ENCODE data around the gene CAMTA2.

Gene CAMTA2

GRCh38 chr17:4947010-4947410 is 40.5 kb downstream of the CAMTA2 start:
- no peak for DNase-seq (ENCODE audit: low read depth in 2 of 2)

- no peak for DNase-seq (ENCODE audit: low read depth in 2 of 2)
These were observed 41.0 kb downstream of the CAMTA2 start for GRCh38 chr17:4946312-4946976.

- DNase-seq (ENCODE audit: low read depth in 2 of 2), result no peak
These were observed 41.6 kb downstream of the CAMTA2 start for GRCh38 chr17:4945944-4946280.

- DNase-seq (ENCODE audit: low read depth in 2 of 2), result peak; percentile 76 to 79
These were observed 42.1 kb downstream of the CAMTA2 start for GRCh38 chr17:4945176-4945943.

- no peak for DNase-seq (ENCODE audit: low read depth in 2 of 2)
These were observed 42.8 kb downstream of the CAMTA2 start for GRCh38 chr17:4944554-4945175.

GRCh38 chr17:4944163-4944553 is 43.3 kb downstream of the CAMTA2 start:
- peak in 1 of 2 donors; percentile 39 for DNase-seq (ENCODE audit: low read depth in 2 of 2)

- DNase-seq (ENCODE audit: low read depth in 2 of 2), result no peak
These were observed 44.5 kb downstream of the CAMTA2 start for GRCh38 chr17:4942760-4943508.

- no peak for DNase-seq (ENCODE audit: low read depth in 2 of 2)
These were observed 46.2 kb downstream of the CAMTA2 start for GRCh38 chr17:4941319-4941610.

GRCh38 chr17:4940555-4941318 is 46.7 kb downstream of the CAMTA2 start:
- peak in 1 of 2 donors; percentile 35 for DNase-seq (ENCODE audit: low read depth in 2 of 2)

GRCh38 chr17:4939796-4940554 is 47.5 kb downstream of the CAMTA2 start, which contains the start of the genes RNF167 and SLC25A11:
TSS of gene RNF167 (plus strand) at chr17:4940268. CDS start at chr17:4940910, 642 bp downstream.
TSS of gene SLC25A11 (minus strand) at chr17:4940046. CDS start at chr17:4939910, 136 bp downstream.
- peak; percentile 92 to 95 for DNase-seq (ENCODE audit: low read depth in 2 of 2)

GRCh38 chr17:4939546-4939795 is 48.0 kb downstream of the CAMTA2 start:
- DNase-seq (ENCODE audit: low read depth in 2 of 2), result no peak

GRCh38 chr17:4938688-4939545 is 48.6 kb downstream of the CAMTA2 start:
- DNase-seq (ENCODE audit: low read depth in 2 of 2), result no peak

GRCh38 chr17:4938069-4938491 is 49.4 kb downstream of the CAMTA2 start:
- DNase-seq (ENCODE audit: low read depth in 2 of 2), result no peak

GRCh38 chr17:4937553-4937952 is 49.9 kb downstream of the CAMTA2 start:
- DNase-seq (ENCODE audit: low read depth in 2 of 2), result no peak

- no peak for DNase-seq (ENCODE audit: low read depth in 2 of 2)
These were observed 51.0 kb downstream of the CAMTA2 start for GRCh38 chr17:4936436-4936835.

- DNase-seq (ENCODE audit: low read depth in 2 of 2), result no peak
These were observed 51.8 kb downstream of the CAMTA2 start for GRCh38 chr17:4935650-4936049.

- DNase-seq (ENCODE audit: low read depth in 2 of 2), result no peak
These were observed 53.1 kb downstream of the CAMTA2 start for GRCh38 chr17:4934173-4934979.

GRCh38 chr17:4933646-4934045 is 53.8 kb downstream of the CAMTA2 start:
- DNase-seq (ENCODE audit: low read depth in 2 of 2), result no peak

GRCh38 chr17:4932756-4933155 is 54.7 kb downstream of the CAMTA2 start:
- no peak for DNase-seq (ENCODE audit: low read depth in 2 of 2)
